Measurements from ENCODE around the gene AAK1. TPM values are rescaled to one million over a fixed set of nuclear protein-coding genes. Genes with fewer than 3 reads are reported as not detected.

The AAK1 gene
- total and polyA plus RNA-seq, 2 experiments from 2014 or later: 39.0 to 52.4 TPM

GRCh38 chr2:69683170-69683971 is 39.8 kb upstream of the AAK1 start:
- Mint-ChIP-seq H3K4me3 (no peak overlapping the region), H3K36me3 (ENCODE audit: low read depth) (no peaks in the 10 kb centered on the region), H3K27ac (no peak overlapping the region), H3K27me3 (ENCODE audit: insufficient read depth, low read depth, poor library complexity) (no peaks in the 10 kb centered on the region), H3K4me1 (peaks cover 5% of the 10 kb centered on the region), H3K9me3 (no peaks in the 10 kb centered on the region)
- Histone ChIP-seq H3F3A (replicated peaks; ENCODE audit: low read depth) (no peaks in the 10 kb centered on the region), H3K4me2 (peak overlapping the region; percentile 8; the same call in 1 of the 2 replicates), H3K4me1 (ENCODE audit: insufficient read depth) (peaks cover 7% of the 10 kb centered on the region; the same call in 1 of the 2 replicates), H3K4me3 (no peak overlapping the region), H2AFZ (peak overlapping the region; percentile 24), H4K20me1 (replicated peaks; ENCODE audit: insufficient read depth) (no peaks in the 10 kb centered on the region), H3K27me3 (ENCODE audit: insufficient read depth) (no peaks in the 10 kb centered on the region), H3K79me2 (replicated peaks; ENCODE audit: insufficient read depth) (no peaks in the 10 kb centered on the region), H3K27ac (ENCODE audit: low read depth) (no peak overlapping the region), H3K36me3 (ENCODE audit: insufficient read depth) (no peaks in the 10 kb centered on the region), H3K9me2 (ENCODE audit: insufficient read depth) (no peaks in the 10 kb centered on the region)
- DNase-seq (ENCODE audit: low spot score) (no peak), ATAC-seq (no peak)
- TF ChIP-seq ZNF462 (CRISPR knock-in tag; IDR thresholded peaks at IDR 0.05) (no peak), ZNF114 (CRISPR knock-in tag; IDR thresholded peaks at IDR 0.05) (no peak), JUNB (IDR thresholded peaks at IDR 0.05; ENCODE audit: unreplicated experiment) (no peak), EZH2 (IDR thresholded peaks at IDR 0.05; ENCODE audit: low read depth, unreplicated experiment) (no peak), POLR2AphosphoS5 (IDR thresholded peaks at IDR 0.05; ENCODE audit: low read depth) (no peak), CTCF (conservative IDR thresholded peaks at IDR 0.05; ENCODE audit: low read depth in 2 of 2) (no peak), CREB1 (CRISPR knock-in tag; IDR thresholded peaks at IDR 0.05; ENCODE audit: low read depth) (no peak), STAT1 (IDR thresholded peaks at IDR 0.05; ENCODE audit: unreplicated experiment) (no peak), ZNF331 (CRISPR knock-in tag; IDR thresholded peaks at IDR 0.05; ENCODE audit: low read depth) (no peak), NANOG (IDR thresholded peaks at IDR 0.05; ENCODE audit: borderline replicate concordance) (no peak)
- TF ChIP-seq, protein P1, sequence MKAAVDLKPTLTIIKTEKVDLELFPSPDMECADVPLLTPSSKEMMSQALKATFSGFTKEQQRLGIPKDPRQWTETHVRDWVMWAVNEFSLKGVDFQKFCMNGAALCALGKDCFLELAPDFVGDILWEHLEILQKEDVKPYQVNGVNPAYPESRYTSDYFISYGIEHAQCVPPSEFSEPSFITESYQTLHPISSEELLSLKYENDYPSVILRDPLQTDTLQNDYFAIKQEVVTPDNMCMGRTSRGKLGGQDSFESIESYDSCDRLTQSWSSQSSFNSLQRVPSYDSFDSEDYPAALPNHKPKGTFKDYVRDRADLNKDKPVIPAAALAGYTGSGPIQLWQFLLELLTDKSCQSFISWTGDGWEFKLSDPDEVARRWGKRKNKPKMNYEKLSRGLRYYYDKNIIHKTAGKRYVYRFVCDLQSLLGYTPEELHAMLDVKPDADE (IDR thresholded peaks at IDR 0.05): no peak
- TF ChIP-seq, protein P2, sequence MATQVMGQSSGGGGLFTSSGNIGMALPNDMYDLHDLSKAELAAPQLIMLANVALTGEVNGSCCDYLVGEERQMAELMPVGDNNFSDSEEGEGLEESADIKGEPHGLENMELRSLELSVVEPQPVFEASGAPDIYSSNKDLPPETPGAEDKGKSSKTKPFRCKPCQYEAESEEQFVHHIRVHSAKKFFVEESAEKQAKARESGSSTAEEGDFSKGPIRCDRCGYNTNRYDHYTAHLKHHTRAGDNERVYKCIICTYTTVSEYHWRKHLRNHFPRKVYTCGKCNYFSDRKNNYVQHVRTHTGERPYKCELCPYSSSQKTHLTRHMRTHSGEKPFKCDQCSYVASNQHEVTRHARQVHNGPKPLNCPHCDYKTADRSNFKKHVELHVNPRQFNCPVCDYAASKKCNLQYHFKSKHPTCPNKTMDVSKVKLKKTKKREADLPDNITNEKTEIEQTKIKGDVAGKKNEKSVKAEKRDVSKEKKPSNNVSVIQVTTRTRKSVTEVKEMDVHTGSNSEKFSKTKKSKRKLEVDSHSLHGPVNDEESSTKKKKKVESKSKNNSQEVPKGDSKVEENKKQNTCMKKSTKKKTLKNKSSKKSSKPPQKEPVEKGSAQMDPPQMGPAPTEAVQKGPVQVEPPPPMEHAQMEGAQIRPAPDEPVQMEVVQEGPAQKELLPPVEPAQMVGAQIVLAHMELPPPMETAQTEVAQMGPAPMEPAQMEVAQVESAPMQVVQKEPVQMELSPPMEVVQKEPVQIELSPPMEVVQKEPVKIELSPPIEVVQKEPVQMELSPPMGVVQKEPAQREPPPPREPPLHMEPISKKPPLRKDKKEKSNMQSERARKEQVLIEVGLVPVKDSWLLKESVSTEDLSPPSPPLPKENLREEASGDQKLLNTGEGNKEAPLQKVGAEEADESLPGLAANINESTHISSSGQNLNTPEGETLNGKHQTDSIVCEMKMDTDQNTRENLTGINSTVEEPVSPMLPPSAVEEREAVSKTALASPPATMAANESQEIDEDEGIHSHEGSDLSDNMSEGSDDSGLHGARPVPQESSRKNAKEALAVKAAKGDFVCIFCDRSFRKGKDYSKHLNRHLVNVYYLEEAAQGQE (IDR thresholded peaks at IDR 0.05; ENCODE audit: unreplicated experiment): no peak

Measured in GM23338 (cell line).